HEK293 (cell line): Measurements from ENCODE around the gene EVX1.

ENCODE experiments used
- ELK4 ChIP-seq: IDR thresholded peaks from 2 replicates; pipeline ENCODE4 v1.6.1; 2011; ENCODE audit warnings: mild to moderate bottlenecking, low read depth, low read length, borderline replicate concordance
- GLIS2 ChIP-seq: fragments of 450-650 bp; formaldehyde crosslinking; IDR thresholded peaks from 2 replicates; pipeline ENCODE4 v1.5.1; 2016; ENCODE audit warnings: missing biosample characterization, missing genetic modification characterization
- HOXC10 ChIP-seq: sonication (generic); formaldehyde crosslinking; IDR thresholded peaks from 2 replicates; pipeline ENCODE4 v1.8.1; 2023; ENCODE audit warnings: mild to moderate bottlenecking, missing genetic modification reagents
- INSM2 ChIP-seq: fragments of 450-650 bp; formaldehyde crosslinking; IDR thresholded peaks from 2 replicates; pipeline ENCODE4 v1.5.1; 2016; ENCODE audit warnings: missing biosample characterization, missing genetic modification characterization
- KLF9 ChIP-seq: fragments of 450-650 bp; formaldehyde crosslinking; IDR thresholded peaks from 2 replicates; pipeline ENCODE4 v1.5.1; 2016; ENCODE audit warnings: missing biosample characterization, missing genetic modification characterization, low read depth
- MEIS1 ChIP-seq: sonication (generic); formaldehyde crosslinking; IDR thresholded peaks from 2 replicates; pipeline ENCODE4 v1.8.1; 2022; ENCODE audit warnings: missing genetic modification reagents, mild to moderate bottlenecking, borderline replicate concordance
- MZF1 ChIP-seq: fragments of 450-650 bp; formaldehyde crosslinking; IDR thresholded peaks from 2 replicates; pipeline ENCODE4 v1.5.1; 2017; ENCODE audit warnings: missing biosample characterization, missing genetic modification characterization, borderline replicate concordance
- PRDM4 ChIP-seq: fragments of 450-650 bp; formaldehyde crosslinking; IDR thresholded peaks from 2 replicates; pipeline ENCODE4 v1.5.1; 2017; ENCODE audit warnings: missing biosample characterization, missing genetic modification characterization
- SCRT2 ChIP-seq: fragments of 450-650 bp; formaldehyde crosslinking; IDR thresholded peaks from 2 replicates; pipeline ENCODE4 v1.5.1; 2016; ENCODE audit warnings: missing biosample characterization, missing genetic modification characterization
- SETDB1 ChIP-seq: IDR thresholded peaks from one replicate; pipeline ENCODE4 v1.6.1; 2017; ENCODE audit warnings: mild to moderate bottlenecking, low read length, moderate library complexity, mixed read lengths; ENCODE audit not compliant: insufficient read length
- ZBTB1 ChIP-seq: fragments of 450-650 bp; formaldehyde crosslinking; IDR thresholded peaks from 2 replicates; pipeline ENCODE4 v1.5.1; 2016; ENCODE audit warnings: missing biosample characterization, missing genetic modification characterization
- ZBTB6 ChIP-seq: fragments of 450-650 bp; formaldehyde crosslinking; IDR thresholded peaks from 2 replicates; pipeline ENCODE4 v1.5.1; 2017; ENCODE audit warnings: missing biosample characterization, missing genetic modification characterization
- ZFHX2 ChIP-seq: fragments of 450-650 bp; formaldehyde crosslinking; conservative IDR thresholded peaks from 2 replicates; pipeline ENCODE4 v1.5.1; 2016; ENCODE audit warnings: missing biosample characterization, missing genetic modification characterization
- ZNF132 ChIP-seq: fragments of 450-650 bp; formaldehyde crosslinking; IDR thresholded peaks from 2 replicates; pipeline ENCODE4 v1.5.1; 2017; ENCODE audit warnings: missing biosample characterization, missing genetic modification characterization, borderline replicate concordance
- ZNF16 ChIP-seq: fragments of 450-650 bp; formaldehyde crosslinking; IDR thresholded peaks from 2 replicates; pipeline ENCODE4 v1.5.1; 2016; ENCODE audit warnings: low read depth, missing biosample characterization, missing genetic modification characterization
- ZNF174 ChIP-seq: fragments of 450-650 bp; formaldehyde crosslinking; IDR thresholded peaks from 2 replicates; pipeline ENCODE4 v1.5.0; 2017; ENCODE audit warnings: missing biosample characterization, mild to moderate bottlenecking, missing genetic modification characterization
- ZNF18 ChIP-seq: fragments of 450-650 bp; formaldehyde crosslinking; IDR thresholded peaks from 2 replicates; pipeline ENCODE4 v1.5.1; 2016; ENCODE audit warnings: missing biosample characterization, missing genetic modification characterization
- ZNF266 ChIP-seq: fragments of 450-650 bp; formaldehyde crosslinking; IDR thresholded peaks from 2 replicates; pipeline ENCODE4 v1.5.1; 2016; ENCODE audit warnings: missing biosample characterization, missing genetic modification characterization, low read depth
- ZNF292 ChIP-seq: fragments of 450-650 bp; formaldehyde crosslinking; IDR thresholded peaks from 2 replicates; pipeline ENCODE4 v1.5.1; 2016; ENCODE audit warnings: low read depth, missing biosample characterization, missing genetic modification characterization, borderline replicate concordance
- ZNF324 ChIP-seq: fragments of 450-650 bp; formaldehyde crosslinking; IDR thresholded peaks from 2 replicates; pipeline ENCODE4 v1.5.1; 2016; ENCODE audit warnings: missing biosample characterization, missing genetic modification characterization
- ZNF341 ChIP-seq: fragments of 450-650 bp; formaldehyde crosslinking; IDR thresholded peaks from 2 replicates; pipeline ENCODE4; 2016; ENCODE audit warnings: low read depth, missing biosample characterization, missing genetic modification characterization
- ZNF354C ChIP-seq: fragments of 450-650 bp; formaldehyde crosslinking; IDR thresholded peaks from 2 replicates; pipeline ENCODE4 v1.5.1; 2016; ENCODE audit warnings: missing biosample characterization, missing genetic modification characterization, low read depth, borderline replicate concordance
- ZNF571 ChIP-seq: fragments of 450-650 bp; formaldehyde crosslinking; IDR thresholded peaks from 2 replicates; pipeline ENCODE4 v1.5.0; 2017; ENCODE audit warnings: missing biosample characterization, missing genetic modification characterization
- ZNF585B ChIP-seq: fragments of 450-650 bp; formaldehyde crosslinking; IDR thresholded peaks from 2 replicates; pipeline ENCODE4 v1.5.1; 2016; ENCODE audit warnings: missing biosample characterization, missing genetic modification characterization
- ZNF624 ChIP-seq: fragments of 450-650 bp; formaldehyde crosslinking; IDR thresholded peaks from 2 replicates; pipeline ENCODE4 v1.5.1; 2017; ENCODE audit warnings: missing biosample characterization, missing genetic modification characterization
- ZNF658 ChIP-seq: fragments of 450-650 bp; formaldehyde crosslinking; IDR thresholded peaks from 2 replicates; pipeline ENCODE4; 2016; ENCODE audit warnings: missing biosample characterization, missing genetic modification characterization
- ZNF670 ChIP-seq: fragments of 450-650 bp; formaldehyde crosslinking; IDR thresholded peaks from 2 replicates; pipeline ENCODE4 v1.5.1; 2016; ENCODE audit warnings: missing biosample characterization, missing genetic modification characterization, low read depth
- ZNF677 ChIP-seq: fragments of 450-650 bp; IDR thresholded peaks from 2 replicates; pipeline ENCODE4 v1.5.0; 2018; ENCODE audit warnings: missing biosample characterization, mild to moderate bottlenecking, missing genetic modification characterization, moderate library complexity
- ZNF701 ChIP-seq: fragments of 450-650 bp; formaldehyde crosslinking; IDR thresholded peaks from 2 replicates; pipeline ENCODE4 v1.5.1; 2016; ENCODE audit warnings: missing biosample characterization, missing genetic modification characterization
- ZNF747 ChIP-seq: fragments of 450-650 bp; formaldehyde crosslinking; IDR thresholded peaks from 2 replicates; pipeline ENCODE4 v1.5.1; 2016; ENCODE audit warnings: missing biosample characterization, missing genetic modification characterization
- ZXDB ChIP-seq: fragments of 450-650 bp; formaldehyde crosslinking; IDR thresholded peaks from 2 replicates; pipeline ENCODE4 v1.5.1; 2016; ENCODE audit warnings: missing biosample characterization, missing genetic modification characterization

EVX1 gene

GRCh38 chr7:27235387-27236311 lies 7.0 kb upstream of the EVX1 start (continued):
- TF ChIP-seq SETDB1 = no peak
- TF ChIP-seq MEIS1 (CRISPR knock-in tag) = no peak
- TF ChIP-seq ZNF585B (tag by site-specific recombination) = no peak
- TF ChIP-seq ZNF132 (tag by site-specific recombination) = no peak
- no peak for TF ChIP-seq ZNF747 (tag by site-specific recombination)
- no peak for TF ChIP-seq HOXC10 (CRISPR knock-in tag)
- TF ChIP-seq ZNF292 = no peak
- no peak for TF ChIP-seq ZNF677 (tag by site-specific recombination)
- TF ChIP-seq ZNF341 (tag by site-specific recombination) = peak; percentile 90
- TF ChIP-seq ZBTB6 (tag by site-specific recombination) = no peak
- no peak for TF ChIP-seq ZNF266
- peak; percentile 53; the same call in 1 of the 2 replicates for TF ChIP-seq GLIS2 (tag by site-specific recombination)
- no peak for TF ChIP-seq ZNF16
- no peak for TF ChIP-seq ZNF624 (tag by site-specific recombination)
- no peak for TF ChIP-seq ZNF18 (tag by site-specific recombination)
- no peak for TF ChIP-seq INSM2
- TF ChIP-seq ZNF174 (tag by site-specific recombination) = no peak
- no peak for TF ChIP-seq ZNF354C (tag by site-specific recombination)
- TF ChIP-seq ELK4 = no peak
- no peak for TF ChIP-seq ZFHX2
- no peak; the same call in 1 of the 2 replicates for TF ChIP-seq PRDM4 (tag by site-specific recombination)
- no peak for TF ChIP-seq ZNF701 (tag by site-specific recombination)
- no peak for TF ChIP-seq ZNF658
- TF ChIP-seq MZF1 (tag by site-specific recombination) = peak; percentile 71; the same call in 1 of the 2 replicates
- TF ChIP-seq ZNF670 (tag by site-specific recombination) = no peak
- TF ChIP-seq SCRT2 (tag by site-specific recombination) = peak; percentile 97
- peak; percentile 61 for TF ChIP-seq ZXDB
- TF ChIP-seq ZNF571 (tag by site-specific recombination) = no peak
- TF ChIP-seq ZBTB1 = no peak
- peak; percentile 54; the same call in 1 of the 2 replicates for TF ChIP-seq ZNF324 (tag by site-specific recombination)
- peak; percentile 56; the same call in 1 of the 2 replicates for TF ChIP-seq KLF9 (tag by site-specific recombination)
